PC-3 (cell line): Measurements from ENCODE around the gene SYNGR3.

Experiments used
- EZH2 ChIP-seq: fragments of 300-600 bp; sonication (generic); IDR thresholded peaks from one replicate; pipeline ENCODE4 v1.6.1; 2017; ENCODE audit warnings: antibody characterized with exemption, mild to moderate bottlenecking, low read length; ENCODE audit not compliant: unreplicated experiment
- TF ChIP-seq, protein P1 (sequence below): fragments of 300-600 bp; sonication (generic); conservative IDR thresholded peaks from 2 replicates; pipeline ENCODE4 v1.5.1; 2017; ENCODE audit warnings: antibody characterized with exemption, low read depth, mild to moderate bottlenecking, low read length

DNA sequence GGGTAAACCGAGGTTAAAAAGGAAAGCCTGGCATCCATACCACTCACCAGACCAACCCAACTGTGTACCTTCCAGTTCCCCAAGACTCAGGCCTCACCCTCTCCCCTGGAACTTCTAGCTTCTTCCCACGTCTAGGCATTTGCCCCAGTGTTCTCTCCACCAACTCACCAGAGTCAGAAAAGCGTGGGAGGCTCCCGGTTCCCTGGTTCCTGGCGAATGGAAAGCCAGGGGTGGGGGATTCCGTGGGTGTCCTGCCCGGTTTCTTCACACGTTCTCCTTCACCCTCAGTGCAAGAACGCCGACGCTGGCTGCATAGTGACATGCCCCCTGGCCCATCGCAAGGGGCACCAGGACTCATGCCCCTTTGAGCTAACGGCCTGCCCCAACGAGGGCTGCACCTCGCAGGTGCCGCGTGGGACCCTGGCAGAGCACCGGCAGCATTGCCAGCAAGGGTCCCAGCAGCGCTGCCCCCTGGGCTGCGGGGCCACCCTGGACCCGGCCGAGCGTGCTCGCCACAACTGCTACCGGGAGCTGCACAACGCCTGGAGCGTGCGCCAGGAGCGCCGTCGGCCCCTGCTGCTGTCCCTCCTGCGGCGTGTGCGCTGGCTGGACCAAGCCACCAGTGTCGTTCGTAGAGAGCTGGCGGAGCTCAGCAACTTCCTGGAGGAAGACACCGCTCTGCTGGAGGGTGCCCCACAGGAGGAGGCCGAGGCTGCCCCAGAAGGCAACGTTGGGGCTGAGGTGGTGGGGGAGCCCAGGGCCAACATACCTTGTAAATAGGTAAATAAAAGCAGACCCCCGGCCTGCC lies 21.4 kb upstream of the SYNGR3 start:
- TF ChIP-seq, protein P1, sequence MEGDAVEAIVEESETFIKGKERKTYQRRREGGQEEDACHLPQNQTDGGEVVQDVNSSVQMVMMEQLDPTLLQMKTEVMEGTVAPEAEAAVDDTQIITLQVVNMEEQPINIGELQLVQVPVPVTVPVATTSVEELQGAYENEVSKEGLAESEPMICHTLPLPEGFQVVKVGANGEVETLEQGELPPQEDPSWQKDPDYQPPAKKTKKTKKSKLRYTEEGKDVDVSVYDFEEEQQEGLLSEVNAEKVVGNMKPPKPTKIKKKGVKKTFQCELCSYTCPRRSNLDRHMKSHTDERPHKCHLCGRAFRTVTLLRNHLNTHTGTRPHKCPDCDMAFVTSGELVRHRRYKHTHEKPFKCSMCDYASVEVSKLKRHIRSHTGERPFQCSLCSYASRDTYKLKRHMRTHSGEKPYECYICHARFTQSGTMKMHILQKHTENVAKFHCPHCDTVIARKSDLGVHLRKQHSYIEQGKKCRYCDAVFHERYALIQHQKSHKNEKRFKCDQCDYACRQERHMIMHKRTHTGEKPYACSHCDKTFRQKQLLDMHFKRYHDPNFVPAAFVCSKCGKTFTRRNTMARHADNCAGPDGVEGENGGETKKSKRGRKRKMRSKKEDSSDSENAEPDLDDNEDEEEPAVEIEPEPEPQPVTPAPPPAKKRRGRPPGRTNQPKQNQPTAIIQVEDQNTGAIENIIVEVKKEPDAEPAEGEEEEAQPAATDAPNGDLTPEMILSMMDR, result no peak
- no peak for TF ChIP-seq EZH2
